HG03460 (cell line): ENCODE measurements around the gene DPYD.

ENCODE experiments used
- ATAC-seq: cut with Tn5 transposase; IDR thresholded peaks from one replicate; pipeline ENCODE4 v1.9.1; 2021; ENCODE audit not compliant: unreplicated experiment

The DPYD gene

DNA sequence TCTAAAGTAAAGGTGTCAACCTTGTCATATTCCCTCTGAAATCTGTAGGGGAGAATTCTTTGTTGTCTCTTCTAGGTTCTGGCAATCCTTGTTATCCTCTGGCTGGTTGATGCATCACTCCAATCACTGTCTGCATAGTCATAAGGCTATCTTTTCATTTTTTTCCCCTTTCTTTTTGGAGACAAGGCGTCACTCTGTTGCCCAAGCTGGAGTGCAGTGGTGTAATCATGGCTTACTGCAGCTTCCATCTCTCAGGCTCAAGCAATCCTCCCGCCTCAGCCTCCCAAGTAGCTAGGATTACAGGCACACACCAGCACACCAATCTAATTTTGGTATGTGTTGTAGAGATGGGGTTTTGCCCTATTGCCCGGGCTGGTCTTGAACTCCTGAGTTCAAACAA, 12.9 kb downstream of the DPYD start:
- ATAC-seq, result no peak

DNA sequence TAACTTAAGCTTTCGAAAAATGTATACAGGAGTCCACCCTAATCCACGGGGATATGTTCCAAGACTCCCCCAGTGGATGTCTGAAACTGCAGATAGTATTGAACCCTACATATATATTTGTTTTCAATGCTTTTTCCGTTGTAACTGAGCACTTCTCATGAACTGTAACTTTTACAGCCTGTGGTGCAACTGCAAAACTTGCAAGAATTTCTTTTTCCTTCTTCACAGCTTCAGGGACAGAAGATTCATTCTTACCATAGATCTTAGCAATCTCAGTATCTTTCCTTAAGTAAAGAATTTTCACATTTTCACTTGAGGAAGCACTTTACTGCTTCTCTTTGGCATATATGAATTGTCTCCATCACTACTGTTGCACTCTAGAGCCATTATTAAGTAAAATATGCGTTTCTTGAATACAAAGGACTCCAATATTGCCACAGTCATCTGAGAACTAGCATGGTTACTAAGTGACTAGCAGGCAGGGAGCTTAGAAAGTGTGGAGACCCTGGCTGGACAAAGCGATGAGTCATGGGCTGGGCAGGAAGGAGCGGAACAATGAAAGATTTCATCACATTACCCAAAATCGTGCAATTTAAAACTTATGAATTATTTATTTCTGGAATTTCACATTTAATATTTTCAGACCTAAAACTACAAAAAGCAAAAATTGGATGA, 14.1 kb downstream of the DPYD start:
- no peak for ATAC-seq

DNA sequence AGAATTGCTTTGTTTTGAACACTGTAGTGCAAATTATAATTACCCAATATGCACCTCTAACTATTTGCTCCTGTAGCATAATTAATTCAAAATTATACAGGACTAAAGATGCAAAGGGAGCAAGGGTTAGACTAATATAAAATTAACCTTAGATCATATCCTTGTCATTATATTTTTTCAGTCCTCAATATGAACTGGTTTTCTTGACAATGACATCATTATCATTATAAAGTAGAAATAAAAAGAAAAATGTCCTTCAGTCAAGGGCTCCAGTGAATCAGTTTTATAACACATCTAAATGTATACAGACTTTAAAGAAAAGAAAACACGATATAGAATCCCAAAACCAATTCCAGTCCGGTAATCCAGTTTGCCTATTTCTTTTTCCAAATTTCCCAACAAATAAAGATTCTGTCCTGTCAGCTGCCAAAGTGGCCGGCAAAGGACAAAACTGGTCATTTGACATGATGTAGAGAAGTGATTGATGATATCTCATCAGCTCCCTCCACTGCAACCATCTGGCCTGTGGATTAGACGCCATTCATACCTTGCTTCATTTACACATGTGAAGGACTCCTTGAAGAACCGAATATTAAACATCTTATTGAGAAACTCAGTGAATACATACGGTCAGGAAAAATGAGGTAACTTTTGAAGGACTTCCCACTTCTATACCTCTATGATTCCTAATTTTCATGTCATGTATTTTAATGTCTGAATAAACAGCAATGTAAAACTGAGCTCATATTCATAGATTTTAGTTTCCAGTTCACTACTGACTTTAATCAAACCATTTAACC, 15.5 kb downstream of the DPYD start:
- ATAC-seq, result no peak

DNA sequence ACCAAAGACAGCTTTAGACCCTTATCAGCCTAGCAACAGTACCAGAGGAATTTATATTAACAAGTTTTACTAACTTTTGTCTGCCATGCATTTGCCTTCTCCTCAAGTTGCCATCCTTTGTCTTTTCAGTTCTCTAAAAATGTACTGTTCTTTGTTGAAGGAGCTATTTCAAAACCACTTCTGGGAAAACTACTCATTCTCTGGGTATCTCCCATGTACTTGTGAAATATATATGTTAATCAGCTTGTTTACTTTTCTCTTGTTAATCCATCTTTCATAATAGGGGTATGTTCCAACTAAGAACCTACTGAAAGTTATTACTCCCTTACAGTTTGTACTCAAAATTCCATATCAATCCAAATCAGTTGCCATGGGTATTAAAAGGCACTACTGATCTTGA, 16.3 kb downstream of the DPYD start:
- ATAC-seq, result no peak

DNA sequence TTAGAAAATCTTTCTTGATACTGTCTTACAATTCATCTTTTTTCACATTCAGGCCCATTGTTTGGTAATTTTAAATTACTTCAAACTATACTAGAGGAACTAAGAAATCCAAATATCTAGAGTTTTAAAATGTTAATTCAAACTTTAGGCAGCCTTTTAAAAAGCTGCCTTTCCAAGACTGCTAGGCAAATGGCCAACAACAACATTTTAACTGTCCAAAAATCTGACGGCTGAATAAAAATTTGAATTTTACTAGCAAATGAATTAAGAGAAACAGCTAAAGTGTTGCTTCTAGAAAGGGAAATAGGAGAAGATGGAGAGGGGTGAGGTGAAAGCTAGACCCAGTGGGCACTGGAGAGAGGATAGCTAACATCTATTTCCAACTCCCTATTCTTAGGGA, 17.2 kb downstream of the DPYD start:
- no peak for ATAC-seq

DNA sequence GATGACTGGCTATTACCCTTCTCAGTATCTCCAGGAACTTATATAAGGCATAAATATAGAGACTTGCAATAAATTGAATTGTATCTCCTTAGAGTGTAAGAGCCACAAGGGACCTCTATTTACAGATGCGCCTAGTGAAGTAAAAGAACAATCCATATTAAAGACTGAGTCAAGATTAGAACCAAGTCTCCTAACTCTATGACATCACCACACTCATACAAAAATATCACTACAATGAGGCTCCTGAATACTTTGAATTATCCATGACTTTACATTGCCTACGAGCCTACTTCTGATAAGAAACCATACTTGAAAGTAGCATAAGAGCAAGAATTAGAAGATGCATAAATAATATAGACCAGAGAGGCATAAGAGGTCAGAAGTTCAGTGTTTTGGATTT, 18.8 kb downstream of the DPYD start:
- no peak for ATAC-seq

DNA sequence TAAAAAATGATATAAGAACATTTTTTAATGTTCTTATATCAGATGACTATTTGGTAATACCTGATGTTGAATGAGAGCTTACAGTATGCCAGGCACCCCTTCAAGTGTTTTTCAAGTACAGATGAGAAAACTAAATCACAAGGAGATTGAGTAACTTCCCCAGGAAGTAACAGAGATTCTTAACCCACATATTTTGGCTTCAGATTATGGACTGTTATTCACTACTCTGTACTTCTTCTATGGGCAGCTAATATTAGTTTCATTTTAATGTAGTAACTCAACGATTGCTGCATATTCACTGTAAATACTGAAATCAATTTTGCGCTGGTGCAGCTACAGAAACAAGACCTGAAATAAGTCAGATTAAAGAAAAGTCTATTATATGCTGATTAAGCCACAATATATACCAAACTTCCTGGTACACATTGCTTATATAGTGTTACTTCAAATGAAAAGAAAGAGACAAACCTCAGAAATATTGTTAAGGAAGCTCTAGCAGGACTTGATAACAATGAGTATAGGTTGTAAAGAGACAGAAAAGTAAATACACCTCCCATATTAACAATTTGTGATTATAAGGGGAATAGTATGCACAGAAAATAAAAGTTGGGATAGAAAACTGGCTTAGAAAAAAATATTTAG, 19.7 kb downstream of the DPYD start:
- ATAC-seq, result no peak

DNA sequence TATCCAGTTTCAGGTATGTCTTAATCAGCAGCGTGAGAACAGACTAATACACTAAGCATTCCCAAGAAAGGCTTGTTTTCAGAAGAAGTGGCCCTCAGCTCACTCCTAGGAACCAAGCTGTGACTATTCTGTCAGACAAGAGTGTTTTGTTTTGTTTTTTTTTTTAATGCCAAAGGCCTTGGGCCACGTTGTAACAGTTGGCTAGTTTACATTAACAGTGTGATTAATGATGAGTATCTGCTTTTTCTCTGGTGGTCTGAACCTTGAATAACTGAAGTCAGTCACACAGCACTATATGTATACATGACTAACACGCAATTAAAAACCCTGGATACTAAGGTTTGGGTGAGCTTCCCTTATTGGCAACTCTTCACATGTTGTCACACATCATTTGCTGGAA, 21.9 kb downstream of the DPYD start:
- no peak for ATAC-seq

DNA sequence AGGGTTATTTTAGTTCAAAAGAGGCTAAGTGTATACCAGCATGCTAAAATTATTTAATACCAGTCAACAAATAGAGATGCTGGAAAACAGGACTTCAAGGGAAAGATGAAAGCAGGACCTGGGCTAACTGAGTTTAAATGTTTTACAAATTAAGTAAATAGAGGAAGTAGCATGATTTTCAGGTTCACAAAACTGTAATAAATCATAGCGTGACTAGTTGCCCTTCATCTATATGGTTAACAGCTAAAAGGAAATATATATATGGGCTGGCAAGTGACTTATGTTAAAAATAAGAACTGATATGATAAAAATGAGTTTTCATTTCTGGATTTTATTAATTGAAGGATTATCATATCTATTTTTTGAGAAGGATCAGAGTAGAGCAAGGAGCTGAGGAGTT, 25.6 kb downstream of the DPYD start:
- ATAC-seq, result no peak

DNA sequence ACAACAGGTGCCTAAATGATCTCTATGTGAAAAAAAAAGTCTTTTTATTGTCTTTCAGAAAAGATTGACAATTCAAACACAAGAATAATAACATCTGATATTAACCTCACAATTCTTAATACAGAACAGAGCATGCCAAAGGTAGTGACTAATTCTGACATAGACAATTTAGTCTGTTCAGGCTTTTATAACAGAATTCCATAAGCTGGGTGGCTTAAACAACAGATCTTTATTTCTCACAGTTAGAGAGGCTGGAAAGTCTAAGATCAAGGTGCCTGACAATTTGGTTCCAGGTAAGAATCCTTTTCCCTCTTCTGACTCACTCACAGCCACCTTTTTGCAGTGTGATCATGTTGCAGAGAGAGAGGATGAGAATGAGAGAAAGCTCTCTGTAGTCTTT, 27.0 kb downstream of the DPYD start:
- no peak for ATAC-seq

DNA sequence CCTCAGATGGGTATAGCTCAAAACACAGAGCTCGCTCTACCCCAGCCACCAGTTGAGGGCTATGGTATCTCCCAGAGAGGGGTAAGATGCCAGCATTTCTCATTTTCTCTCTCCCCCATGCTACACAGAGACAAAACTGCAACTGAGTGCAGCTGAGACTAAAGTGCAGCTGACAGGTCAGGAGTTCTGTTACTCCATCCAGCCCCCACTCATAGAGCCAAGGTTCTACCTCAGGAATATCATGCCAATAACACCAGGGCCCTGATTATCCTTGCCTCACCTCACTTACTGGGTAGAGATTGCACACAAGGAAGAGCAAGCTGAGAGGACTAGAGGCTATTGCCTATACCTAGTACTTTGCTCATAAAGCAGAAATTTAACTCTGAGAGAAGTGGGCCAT, 34.6 kb downstream of the DPYD start:
- ATAC-seq, result no peak

DNA sequence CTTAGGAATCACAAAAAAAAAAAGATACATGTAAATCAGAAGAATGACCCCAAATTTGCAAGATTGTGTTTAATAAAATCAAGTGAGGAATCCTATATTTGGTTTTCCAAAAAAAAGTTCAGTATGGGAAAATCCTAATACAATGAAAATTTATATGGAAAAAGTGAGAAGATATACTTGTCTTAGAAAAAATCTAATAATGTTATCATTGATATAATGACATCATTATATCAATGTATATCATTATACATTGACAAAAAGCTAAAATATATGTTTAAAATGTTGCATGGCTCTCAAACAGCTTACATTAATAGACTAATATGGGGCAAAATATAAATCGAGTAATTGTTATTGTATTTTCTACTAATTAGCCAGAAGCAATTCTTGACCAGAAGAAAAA, 37.0 kb downstream of the DPYD start:
- no peak for ATAC-seq

DNA sequence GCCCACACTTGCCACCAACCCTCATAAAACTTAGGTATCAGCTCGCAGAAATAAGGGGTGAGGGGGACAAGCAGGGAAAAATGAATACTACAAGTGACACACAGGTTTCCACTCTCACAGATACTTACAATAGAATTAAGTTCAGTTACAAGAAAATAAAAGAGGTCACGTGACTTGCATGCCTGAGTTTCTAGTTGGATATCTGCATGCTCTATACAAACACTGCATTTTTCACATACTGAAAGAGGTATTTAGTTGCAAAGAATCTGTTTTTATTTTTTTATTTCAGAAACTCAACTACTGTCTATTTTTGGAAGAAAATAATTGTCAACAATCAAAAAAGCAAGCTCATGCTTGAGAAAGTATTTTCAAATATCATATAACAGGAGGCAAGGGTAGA, 43.5 kb downstream of the DPYD start:
- no peak for ATAC-seq

DNA sequence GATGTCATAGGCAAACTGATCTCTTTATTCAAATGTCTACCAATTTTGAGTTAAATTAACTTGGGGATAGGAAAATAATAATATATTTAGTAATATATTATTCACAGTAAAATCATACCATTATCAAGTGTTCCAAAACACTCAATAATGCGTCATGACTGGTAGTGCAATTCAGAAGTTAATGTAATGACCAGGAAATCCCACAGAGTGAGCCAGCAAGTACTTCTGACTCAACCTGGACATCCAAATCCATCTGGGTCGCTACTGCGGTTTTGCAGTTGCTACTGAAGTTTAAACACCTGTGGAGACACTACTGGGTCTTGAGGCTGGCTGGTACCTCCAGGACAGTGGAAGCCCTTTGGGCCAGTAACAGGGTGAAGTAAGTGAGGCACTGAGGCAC, 44.8 kb downstream of the DPYD start:
- no peak for ATAC-seq

DNA sequence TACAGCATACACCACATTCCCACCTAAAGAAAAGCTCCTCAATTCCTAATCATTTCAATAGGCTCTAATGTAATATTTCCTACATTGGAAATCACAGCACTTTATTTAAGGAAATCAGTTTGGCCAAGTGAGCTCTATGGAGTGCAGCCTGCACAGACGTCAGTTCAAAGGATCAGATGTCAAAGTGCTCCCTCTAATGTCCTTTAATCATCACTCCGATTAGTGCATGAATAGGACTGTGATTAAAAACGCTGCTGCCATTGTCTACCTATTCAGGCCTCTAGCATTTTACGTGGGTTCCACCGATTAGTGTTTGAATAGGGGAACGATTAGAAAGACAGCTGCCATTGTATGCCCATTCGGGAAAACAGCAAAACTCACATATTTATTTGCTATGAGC, 50.2 kb downstream of the DPYD start:
- ATAC-seq, result no peak

DNA sequence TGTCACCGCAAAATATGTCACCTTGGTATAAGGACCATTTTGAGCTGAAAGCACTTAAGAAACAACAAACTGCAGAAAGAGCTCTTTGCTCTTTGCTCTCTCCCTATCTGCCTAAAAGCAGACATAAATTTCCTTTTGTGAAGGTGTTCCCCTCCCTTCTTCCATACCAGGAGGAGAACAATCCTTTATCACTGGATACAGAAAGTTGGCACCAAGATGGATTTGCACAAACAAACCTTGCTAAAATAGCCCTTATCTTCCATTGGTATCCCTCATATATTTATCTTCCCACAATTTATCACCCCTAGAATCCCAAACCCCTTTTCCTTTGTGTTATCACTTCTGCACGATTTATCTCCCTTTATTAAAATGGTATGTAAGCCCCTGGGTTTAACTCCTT, 51.4 kb downstream of the DPYD start:
- no peak for ATAC-seq

DNA sequence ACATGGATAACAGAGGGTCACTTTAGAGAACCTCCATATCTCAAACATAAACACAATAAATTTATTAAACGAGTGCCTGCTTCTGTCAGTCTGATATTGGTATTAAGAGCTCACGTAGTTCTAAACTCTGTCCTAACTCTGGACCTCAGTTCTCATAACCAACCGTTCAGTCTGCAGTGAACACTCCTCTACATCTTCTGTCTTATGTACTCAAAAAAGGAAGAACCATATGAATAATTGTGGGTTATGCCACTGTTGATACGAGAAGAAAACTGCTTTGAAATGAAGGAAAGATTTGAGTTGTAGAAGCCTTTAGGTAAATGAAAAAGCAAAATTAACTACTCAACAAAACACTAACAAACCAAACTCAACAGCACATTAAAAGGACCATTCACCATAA, 53.7 kb downstream of the DPYD start:
- ATAC-seq, result no peak

DNA sequence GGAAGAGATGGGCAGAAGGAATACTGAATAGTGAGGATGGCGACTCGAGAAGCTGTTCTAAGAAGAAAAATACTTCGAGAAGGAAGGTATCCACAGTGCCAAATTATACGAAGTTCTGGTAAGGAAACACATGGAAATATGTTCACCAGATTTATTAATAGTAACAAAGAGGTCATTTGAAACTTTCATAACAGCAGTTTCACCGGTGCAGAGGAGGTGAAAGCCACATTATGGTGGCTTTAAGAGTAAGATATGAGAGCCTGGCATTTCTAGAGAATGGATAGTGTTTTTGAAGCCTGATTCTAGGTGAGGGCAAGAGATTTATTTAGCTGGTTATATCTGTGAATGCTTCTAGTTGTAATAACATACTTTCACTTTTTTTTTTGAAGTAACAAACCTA, 56.2 kb downstream of the DPYD start:
- no peak for ATAC-seq

DNA sequence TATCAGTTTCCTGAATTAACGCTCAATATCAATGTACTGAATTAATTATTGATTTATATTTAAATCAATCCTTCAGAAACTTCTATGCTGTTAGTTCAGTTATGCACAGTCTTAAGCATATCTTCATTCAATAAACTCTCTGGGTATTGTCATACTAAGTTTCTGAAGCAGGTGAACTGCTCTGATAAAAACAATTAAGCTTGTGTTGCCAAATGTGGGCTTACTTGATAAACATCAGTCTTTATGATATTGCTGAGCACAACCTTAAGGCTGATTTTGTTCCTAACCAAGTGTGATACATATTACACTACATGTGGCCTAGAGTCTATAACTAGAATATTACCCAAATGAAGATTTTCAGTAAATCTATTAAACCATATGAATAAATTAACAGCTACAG, 67.6 kb downstream of the DPYD start:
- ATAC-seq, result no peak

DNA sequence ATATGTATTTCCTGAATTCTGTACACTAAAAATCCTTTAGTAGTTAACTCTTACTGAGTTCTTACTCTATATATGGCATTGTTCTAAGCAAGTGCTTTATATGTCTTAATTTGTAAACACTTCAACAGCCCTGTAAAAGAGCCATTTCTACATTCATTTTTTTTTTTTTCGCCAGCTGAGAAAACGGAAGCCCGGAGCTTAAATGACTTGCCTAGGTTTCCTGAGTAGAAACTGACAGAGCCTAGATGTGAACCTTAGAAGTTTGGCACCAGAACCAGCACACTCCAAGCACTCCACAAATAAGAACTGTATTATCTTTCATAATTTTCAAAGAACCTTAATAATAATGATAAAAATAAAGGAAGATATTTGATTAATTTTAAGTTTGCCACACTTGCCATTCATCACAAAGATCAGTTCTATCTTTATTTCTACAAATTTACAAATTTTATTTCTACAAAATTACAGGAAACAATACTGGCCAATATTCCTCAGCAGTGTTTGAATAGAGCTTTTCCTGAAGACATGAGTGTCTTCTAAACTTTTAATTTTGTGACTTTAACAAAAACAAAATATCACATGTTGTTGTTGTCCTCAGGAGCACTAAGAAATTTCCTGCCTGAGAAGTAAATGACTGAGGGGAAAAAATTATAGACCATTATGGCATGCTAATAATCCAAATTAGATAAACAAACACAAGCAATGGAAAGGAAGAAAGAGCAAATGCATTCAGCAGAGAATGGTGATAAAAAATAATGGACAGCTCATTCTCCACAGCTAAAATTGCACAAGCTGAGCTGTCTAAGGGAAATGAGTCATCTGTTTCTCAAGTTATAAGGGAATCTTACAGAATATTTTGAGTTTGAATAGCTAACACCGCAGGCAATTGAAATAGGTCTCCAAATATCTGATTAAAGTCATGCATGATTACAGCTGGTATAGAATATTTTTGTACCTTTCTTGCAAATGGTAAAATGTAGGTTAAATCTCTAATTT, 71.2 kb downstream of the DPYD start:
- ATAC-seq, result no peak

DNA sequence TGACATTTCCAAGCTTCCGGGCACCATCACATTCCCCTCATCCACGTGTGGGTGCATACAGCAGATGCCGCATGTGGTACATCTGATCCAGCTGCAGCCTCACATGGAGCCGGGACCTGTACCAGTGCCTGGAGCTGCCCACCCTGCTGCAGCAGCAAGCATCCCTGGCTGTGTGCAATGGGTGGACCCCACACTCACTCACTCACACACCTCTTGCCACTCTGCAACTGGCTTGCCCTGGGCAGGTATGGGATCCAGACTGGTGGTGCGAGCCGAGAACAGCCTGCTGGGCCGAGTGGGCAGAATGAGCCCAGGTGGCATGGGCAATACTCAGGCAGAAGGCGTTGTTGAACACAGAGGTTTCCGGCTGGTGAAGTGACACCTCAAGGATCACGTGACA, 75.0 kb downstream of the DPYD start:
- no peak for ATAC-seq
